ENCODE results near the gene RTTN. TPM values are rescaled to one million over a fixed set of nuclear protein-coding genes. Genes with fewer than 3 reads are reported as not detected.

The RTTN gene
- total and polyA plus RNA-seq, 4 donors: 1.1 to 14.3 (median 8.8) TPM

DNA sequence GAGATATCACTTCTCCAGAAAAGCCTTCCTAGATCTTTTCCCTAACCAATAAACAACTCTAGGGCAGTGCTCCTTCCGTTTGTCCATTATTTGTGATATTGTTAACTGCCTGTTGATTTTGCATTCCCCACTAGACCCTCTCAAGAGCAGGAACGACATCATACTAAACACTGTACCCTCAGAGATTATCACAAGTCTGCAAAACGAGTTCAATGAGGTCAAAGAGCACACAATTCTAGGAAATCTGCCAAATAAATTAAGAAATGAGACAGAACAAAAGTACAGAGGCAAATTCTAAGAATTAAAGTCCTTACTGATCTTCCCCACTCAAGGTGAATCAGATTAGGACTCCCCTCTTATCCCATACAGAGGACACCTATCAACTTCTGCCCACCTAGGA, 7.6 kb downstream of the RTTN start:
- peaks cover 1 to 17% (median 6%) of the 10 kb centered on the region in 4 donors for H3K36me3 ChIP-seq (ENCODE audit: control insufficient read depth in 4 of 4, insufficient read depth in 3 of 4, low read depth in 1 of 4, low read length in 3 of 4)
- no peak for DNase-seq (ENCODE audit: low spot score)

DNA sequence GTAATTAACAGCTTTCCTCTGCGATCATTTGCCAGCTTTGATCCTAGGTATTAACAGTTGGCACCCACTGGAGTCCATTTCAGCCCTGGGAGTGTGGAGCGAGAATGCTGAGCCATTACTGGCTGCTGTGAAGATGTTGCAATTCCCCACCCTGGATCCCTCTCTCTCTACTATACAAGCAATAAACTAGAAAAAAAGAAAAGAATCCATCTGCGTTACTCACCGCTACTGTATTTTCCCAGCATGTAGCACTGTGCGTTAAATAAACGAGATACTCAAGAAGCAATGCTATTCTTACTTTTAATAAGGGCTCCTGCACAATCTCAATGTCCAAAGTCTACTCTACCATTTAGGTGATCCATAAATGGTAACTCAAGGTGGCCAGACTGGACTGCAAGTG, 8.5 kb downstream of the RTTN start:
- WGBS: 83% methylated on average over 6 of the region's 6 CpGs
- TF ChIP-seq SP1 (IDR thresholded peaks at IDR 0.05): no peak
- peak in 1 of 2 donors; percentile 10 for TF ChIP-seq RAD21 (IDR thresholded peaks at IDR 0.05)
- peaks cover 1 to 17% (median 7%) of the 10 kb centered on the region in 4 donors for H3K36me3 ChIP-seq (ENCODE audit: control insufficient read depth in 4 of 4, insufficient read depth in 3 of 4, low read depth in 1 of 4, low read length in 3 of 4)
- H3K4me1 ChIP-seq (ENCODE audit: control insufficient read depth in 4 of 4, insufficient read depth in 4 of 4, low read length in 3 of 4): peaks cover 2 to 10% (median 8%) of the 10 kb centered on the region in 4 donors
- no peak for DNase-seq (ENCODE audit: low spot score)
- H3K27me3 ChIP-seq (ENCODE audit: control insufficient read depth in 4 of 4, insufficient read depth in 4 of 4, low read length in 3 of 4): no peaks in the 10 kb centered on the region
- H3K27ac ChIP-seq (ENCODE audit: low read depth in 1 of 2, low read length in 2 of 2): no peak overlapping the region
- H3K9ac ChIP-seq (ENCODE audit: low read depth in 1 of 2, low read length in 2 of 2): no peak overlapping the region
- no peak overlapping the region for H3K4me3 ChIP-seq (ENCODE audit: low read depth in 1 of 3, low read length in 3 of 3)
- no peaks in the 10 kb centered on the region for H3K9me3 ChIP-seq (ENCODE audit: control insufficient read depth in 4 of 4, low read length in 3 of 4)

More for the DNA sequence above, 7.6 kb downstream of the RTTN start:
- H3K4me1 ChIP-seq (ENCODE audit: control insufficient read depth in 4 of 4, insufficient read depth in 4 of 4, low read length in 3 of 4): peaks cover 2 to 10% (median 8%) of the 10 kb centered on the region in 4 donors
- WGBS: 30% methylated on average over 3 of the region's 3 CpGs
- TF ChIP-seq FOXA2 (IDR thresholded peaks at IDR 0.05) (no peak), FOXA1 (IDR thresholded peaks at IDR 0.05) (no peak), GABPA (IDR thresholded peaks at IDR 0.05 in 1 of 2, conservative IDR thresholded peaks at IDR 0.05 in 1 of 2) (no peak), YY1 (IDR thresholded peaks at IDR 0.05) (no peak), HNF4A (conservative IDR thresholded peaks at IDR 0.05) (peak; percentile 19 to 21), JUND (IDR thresholded peaks at IDR 0.05) (no peak)
- TF ChIP-seq, protein P1, sequence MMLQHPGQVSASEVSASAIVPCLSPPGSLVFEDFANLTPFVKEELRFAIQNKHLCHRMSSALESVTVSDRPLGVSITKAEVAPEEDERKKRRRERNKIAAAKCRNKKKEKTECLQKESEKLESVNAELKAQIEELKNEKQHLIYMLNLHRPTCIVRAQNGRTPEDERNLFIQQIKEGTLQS (IDR thresholded peaks at IDR 0.05): no peak
- H3K27me3 ChIP-seq (ENCODE audit: control insufficient read depth in 4 of 4, insufficient read depth in 4 of 4, low read length in 3 of 4): no peaks in the 10 kb centered on the region
- no peak overlapping the region for H3K27ac ChIP-seq (ENCODE audit: low read depth in 1 of 2, low read length in 2 of 2)
- H3K4me3 ChIP-seq (ENCODE audit: low read depth in 1 of 3, low read length in 3 of 3): no peak overlapping the region
- no peak overlapping the region for H3K9ac ChIP-seq (ENCODE audit: low read depth in 1 of 2, low read length in 2 of 2)
- no peaks in the 10 kb centered on the region for H3K9me3 ChIP-seq (ENCODE audit: control insufficient read depth in 4 of 4, low read length in 3 of 4)

DNA sequence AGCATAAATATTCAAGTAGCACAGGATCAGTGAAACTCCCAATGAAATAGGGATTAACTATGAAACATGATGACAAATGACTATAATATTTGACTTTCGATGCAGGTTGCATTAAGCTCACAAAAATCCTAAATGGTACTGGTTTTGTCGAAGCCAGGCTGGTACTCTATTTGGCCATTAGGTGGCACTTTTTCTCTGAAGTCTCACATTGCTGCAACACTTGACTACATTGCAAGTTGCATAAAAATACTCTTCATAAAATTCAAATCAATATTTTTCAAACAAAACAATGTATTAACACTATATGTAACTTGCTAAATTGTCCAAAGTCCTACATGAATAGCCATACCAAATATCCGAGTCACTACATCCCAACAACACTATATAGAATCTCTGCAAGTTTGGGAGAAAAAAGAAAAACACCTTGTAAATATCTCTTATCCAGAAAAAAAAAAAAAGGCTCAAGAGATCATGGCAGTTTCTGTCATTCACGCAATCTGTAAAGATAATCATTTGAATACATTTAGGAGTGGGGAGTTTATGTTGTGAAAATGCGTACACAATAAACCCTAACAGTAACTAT, 9.5 kb downstream of the RTTN start:
- WGBS: 65% methylated on average over 5 of the region's 5 CpGs
- Histone ChIP-seq H3K9me3 (ENCODE audit: control insufficient read depth in 4 of 4, low read length in 3 of 4) (no peaks in the 10 kb centered on the region), H3K9ac (ENCODE audit: low read depth in 1 of 2, low read length in 2 of 2) (no peak overlapping the region), H3K27ac (ENCODE audit: low read depth in 1 of 2, low read length in 2 of 2) (no peak overlapping the region), H3K36me3 (ENCODE audit: control insufficient read depth in 4 of 4, insufficient read depth in 3 of 4, low read depth in 1 of 4, low read length in 3 of 4) (peaks cover 1 to 17% (median 10%) of the 10 kb centered on the region in 4 donors), H3K4me3 (ENCODE audit: low read depth in 1 of 3, low read length in 3 of 3) (no peak overlapping the region), H3K4me1 (ENCODE audit: control insufficient read depth in 4 of 4, insufficient read depth in 4 of 4, low read length in 3 of 4) (peaks cover 2 to 10% (median 8%) of the 10 kb centered on the region in 4 donors), H3K27me3 (ENCODE audit: control insufficient read depth in 4 of 4, insufficient read depth in 4 of 4, low read length in 3 of 4) (no peaks in the 10 kb centered on the region)
- no peak for DNase-seq (ENCODE audit: low spot score)
- TF ChIP-seq, protein P2, sequence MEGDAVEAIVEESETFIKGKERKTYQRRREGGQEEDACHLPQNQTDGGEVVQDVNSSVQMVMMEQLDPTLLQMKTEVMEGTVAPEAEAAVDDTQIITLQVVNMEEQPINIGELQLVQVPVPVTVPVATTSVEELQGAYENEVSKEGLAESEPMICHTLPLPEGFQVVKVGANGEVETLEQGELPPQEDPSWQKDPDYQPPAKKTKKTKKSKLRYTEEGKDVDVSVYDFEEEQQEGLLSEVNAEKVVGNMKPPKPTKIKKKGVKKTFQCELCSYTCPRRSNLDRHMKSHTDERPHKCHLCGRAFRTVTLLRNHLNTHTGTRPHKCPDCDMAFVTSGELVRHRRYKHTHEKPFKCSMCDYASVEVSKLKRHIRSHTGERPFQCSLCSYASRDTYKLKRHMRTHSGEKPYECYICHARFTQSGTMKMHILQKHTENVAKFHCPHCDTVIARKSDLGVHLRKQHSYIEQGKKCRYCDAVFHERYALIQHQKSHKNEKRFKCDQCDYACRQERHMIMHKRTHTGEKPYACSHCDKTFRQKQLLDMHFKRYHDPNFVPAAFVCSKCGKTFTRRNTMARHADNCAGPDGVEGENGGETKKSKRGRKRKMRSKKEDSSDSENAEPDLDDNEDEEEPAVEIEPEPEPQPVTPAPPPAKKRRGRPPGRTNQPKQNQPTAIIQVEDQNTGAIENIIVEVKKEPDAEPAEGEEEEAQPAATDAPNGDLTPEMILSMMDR (IDR thresholded peaks at IDR 0.05; ENCODE audit: low read depth, low read length, missing input control): peak; percentile 84
- TF ChIP-seq RXRA (IDR thresholded peaks at IDR 0.05) (no peak), SP1 (IDR thresholded peaks at IDR 0.05) (no peak), RAD21 (IDR thresholded peaks at IDR 0.05) (peak; percentile 91 to 92)
- TF ChIP-seq, protein P3, sequence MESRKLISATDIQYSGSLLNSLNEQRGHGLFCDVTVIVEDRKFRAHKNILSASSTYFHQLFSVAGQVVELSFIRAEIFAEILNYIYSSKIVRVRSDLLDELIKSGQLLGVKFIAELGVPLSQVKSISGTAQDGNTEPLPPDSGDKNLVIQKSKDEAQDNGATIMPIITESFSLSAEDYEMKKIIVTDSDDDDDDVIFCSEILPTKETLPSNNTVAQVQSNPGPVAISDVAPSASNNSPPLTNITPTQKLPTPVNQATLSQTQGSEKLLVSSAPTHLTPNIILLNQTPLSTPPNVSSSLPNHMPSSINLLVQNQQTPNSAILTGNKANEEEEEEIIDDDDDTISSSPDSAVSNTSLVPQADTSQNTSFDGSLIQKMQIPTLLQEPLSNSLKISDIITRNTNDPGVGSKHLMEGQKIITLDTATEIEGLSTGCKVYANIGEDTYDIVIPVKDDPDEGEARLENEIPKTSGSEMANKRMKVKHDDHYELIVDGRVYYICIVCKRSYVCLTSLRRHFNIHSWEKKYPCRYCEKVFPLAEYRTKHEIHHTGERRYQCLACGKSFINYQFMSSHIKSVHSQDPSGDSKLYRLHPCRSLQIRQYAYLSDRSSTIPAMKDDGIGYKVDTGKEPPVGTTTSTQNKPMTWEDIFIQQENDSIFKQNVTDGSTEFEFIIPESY (IDR thresholded peaks at IDR 0.05): no peak
